Measurements from ENCODE around the gene MTMR8. TPM values are rescaled to one million over a fixed set of nuclear protein-coding genes. Genes with fewer than 3 reads are reported as not detected.

Gene MTMR8
- total RNA-seq, 1 donor from 2014 or later = 1.3 TPM

DNA sequence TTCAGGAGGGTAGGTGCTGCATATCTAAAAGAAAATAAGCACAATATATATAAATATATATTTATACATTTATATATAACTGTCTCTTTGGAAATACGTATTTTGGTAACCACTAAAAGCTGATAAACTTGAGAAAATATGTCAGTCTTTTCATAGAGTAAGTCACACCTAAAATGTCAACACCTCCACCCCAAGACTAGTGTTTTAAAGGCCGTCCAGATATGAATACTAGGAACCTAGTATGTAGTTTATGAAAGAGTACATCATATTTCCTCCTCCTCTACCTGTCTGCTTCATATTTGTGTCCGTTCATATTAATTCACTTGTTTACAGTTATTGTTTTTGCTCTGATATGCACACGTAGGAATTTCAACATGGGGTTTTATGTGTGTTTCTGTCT lies 45.2 kb downstream of the MTMR8 start:
- H3K27me3 Mint-ChIP-seq (ENCODE audit: low read depth) = no peaks in the 10 kb centered on the region
- no peak for DNase-seq (ENCODE audit: low spot score)
- peaks cover 19% of the 10 kb centered on the region for H3K9me3 Mint-ChIP-seq (ENCODE audit: low read depth)
- no peak overlapping the region for H3K27ac Mint-ChIP-seq (ENCODE audit: unreplicated experiment)
- peaks cover 2% of the 10 kb centered on the region for H3K36me3 Mint-ChIP-seq (ENCODE audit: low read depth)
- no peak overlapping the region for H3K4me3 Mint-ChIP-seq (ENCODE audit: unreplicated experiment)
- H3K4me1 Mint-ChIP-seq (ENCODE audit: low read depth) = peaks cover 4% of the 10 kb centered on the region
- TF ChIP-seq, protein P1, sequence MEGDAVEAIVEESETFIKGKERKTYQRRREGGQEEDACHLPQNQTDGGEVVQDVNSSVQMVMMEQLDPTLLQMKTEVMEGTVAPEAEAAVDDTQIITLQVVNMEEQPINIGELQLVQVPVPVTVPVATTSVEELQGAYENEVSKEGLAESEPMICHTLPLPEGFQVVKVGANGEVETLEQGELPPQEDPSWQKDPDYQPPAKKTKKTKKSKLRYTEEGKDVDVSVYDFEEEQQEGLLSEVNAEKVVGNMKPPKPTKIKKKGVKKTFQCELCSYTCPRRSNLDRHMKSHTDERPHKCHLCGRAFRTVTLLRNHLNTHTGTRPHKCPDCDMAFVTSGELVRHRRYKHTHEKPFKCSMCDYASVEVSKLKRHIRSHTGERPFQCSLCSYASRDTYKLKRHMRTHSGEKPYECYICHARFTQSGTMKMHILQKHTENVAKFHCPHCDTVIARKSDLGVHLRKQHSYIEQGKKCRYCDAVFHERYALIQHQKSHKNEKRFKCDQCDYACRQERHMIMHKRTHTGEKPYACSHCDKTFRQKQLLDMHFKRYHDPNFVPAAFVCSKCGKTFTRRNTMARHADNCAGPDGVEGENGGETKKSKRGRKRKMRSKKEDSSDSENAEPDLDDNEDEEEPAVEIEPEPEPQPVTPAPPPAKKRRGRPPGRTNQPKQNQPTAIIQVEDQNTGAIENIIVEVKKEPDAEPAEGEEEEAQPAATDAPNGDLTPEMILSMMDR (IDR thresholded peaks at IDR 0.05) = no peak

DNA sequence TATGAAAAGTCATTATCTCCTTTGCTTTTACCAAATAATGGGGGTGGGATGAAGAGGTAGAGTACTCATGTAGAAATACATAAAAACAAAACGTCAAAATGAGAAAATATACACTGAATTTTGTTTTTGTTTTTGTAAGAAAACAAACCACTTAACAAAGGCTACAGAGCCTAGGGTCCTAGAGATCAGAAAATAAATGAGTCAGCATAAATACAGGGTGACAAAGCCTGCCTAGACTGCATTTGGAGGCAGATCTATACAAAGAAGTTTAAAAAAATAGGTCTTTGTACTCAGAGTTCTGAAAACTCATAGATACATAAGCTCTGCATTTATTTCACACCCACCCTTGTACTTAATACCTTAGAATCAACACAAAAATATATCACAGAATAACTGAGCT lies 52.4 kb downstream of the MTMR8 start:
- no peak overlapping the region for H3K4me3 Mint-ChIP-seq (ENCODE audit: unreplicated experiment)
- H3K4me1 Mint-ChIP-seq (ENCODE audit: low read depth) = no peaks in the 10 kb centered on the region
- H3K9me3 Mint-ChIP-seq (ENCODE audit: low read depth) = no peaks in the 10 kb centered on the region
- TF ChIP-seq, protein P1 (IDR thresholded peaks at IDR 0.05) = no peak
- no peaks in the 10 kb centered on the region for H3K27me3 Mint-ChIP-seq (ENCODE audit: low read depth)
- H3K36me3 Mint-ChIP-seq (ENCODE audit: low read depth) = no peaks in the 10 kb centered on the region
- DNase-seq (ENCODE audit: low spot score) = no peak
- no peak overlapping the region for H3K27ac Mint-ChIP-seq (ENCODE audit: unreplicated experiment)

DNA sequence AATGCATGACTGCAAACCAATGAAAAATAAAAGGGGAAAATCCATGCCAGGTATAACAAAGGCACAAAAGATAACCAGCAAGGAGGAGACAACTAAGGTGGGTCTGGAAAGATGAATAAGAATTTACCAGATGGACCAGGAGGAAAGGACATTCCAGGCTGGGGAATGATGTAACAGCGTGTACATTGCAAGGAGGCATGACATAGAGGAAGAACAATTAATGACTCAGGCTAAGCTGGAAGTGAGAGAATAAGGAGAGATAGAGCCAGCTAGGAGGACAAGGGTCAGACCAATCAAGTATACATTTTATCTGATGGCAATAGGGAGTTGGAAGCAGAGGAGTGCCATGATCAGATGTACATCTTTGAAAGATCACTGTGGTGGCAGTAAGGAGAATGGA lies 57.0 kb downstream of the MTMR8 start:
- H3K27ac Mint-ChIP-seq (ENCODE audit: unreplicated experiment) = no peak overlapping the region
- no peaks in the 10 kb centered on the region for H3K9me3 Mint-ChIP-seq (ENCODE audit: low read depth)
- TF ChIP-seq, protein P1 (IDR thresholded peaks at IDR 0.05) = no peak
- no peaks in the 10 kb centered on the region for H3K27me3 Mint-ChIP-seq (ENCODE audit: low read depth)
- no peaks in the 10 kb centered on the region for H3K4me1 Mint-ChIP-seq (ENCODE audit: low read depth)
- no peak for DNase-seq (ENCODE audit: low spot score)
- H3K36me3 Mint-ChIP-seq (ENCODE audit: low read depth) = no peaks in the 10 kb centered on the region
- no peak overlapping the region for H3K4me3 Mint-ChIP-seq (ENCODE audit: unreplicated experiment)

DNA sequence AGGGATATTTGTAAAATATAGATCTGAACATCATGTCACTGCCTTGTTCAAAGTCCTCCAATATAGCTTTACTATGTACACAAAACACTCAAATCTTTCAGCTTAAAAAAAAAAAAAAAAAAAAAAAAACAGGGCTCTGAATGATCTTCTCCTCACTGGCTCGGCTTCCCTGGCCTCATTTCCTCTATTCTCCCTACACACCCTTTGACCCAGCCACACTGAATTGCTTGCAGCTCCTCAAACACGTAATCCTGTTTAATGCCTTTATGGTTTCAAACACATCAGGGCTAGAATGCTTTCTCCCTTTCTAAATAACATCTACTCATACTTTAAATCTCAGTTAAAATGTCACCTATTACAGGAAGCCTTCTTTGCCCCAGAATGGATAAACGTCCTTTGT lies 60.8 kb downstream of the MTMR8 start:
- Mint-ChIP-seq H3K4me1 (ENCODE audit: low read depth) (no peaks in the 10 kb centered on the region), H3K4me3 (ENCODE audit: unreplicated experiment) (no peak overlapping the region)

DNA sequence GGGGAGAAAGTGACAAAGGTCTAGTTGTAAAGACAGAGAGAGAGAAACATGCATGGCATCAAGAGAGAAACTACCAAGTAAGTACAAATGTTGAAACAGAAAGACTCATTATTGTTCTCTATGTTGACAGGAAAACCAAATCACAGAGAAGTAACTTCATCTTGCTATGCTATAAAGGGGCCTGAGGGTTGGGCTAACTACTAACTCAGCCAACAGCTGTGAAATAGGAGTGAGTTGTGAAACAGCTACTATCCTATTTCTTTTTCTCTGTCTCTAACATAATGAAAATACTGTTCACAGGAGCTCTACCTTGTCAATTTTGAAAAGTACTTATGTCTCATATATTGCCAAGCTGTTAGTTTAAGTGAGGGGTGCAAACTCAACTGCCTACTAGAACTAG lies 65.0 kb downstream of the MTMR8 start:
- Mint-ChIP-seq H3K4me1 (ENCODE audit: low read depth) (no peaks in the 10 kb centered on the region), H3K9me3 (ENCODE audit: low read depth) (peaks cover 20% of the 10 kb centered on the region), H3K27me3 (ENCODE audit: low read depth) (no peaks in the 10 kb centered on the region), H3K27ac (ENCODE audit: unreplicated experiment) (no peak overlapping the region), H3K36me3 (ENCODE audit: low read depth) (no peaks in the 10 kb centered on the region), H3K4me3 (ENCODE audit: unreplicated experiment) (no peak overlapping the region)
- DNase-seq (ENCODE audit: low spot score) = no peak
- TF ChIP-seq, protein P1 (IDR thresholded peaks at IDR 0.05) = no peak

More for the DNA sequence above, 60.8 kb downstream of the MTMR8 start:
- TF ChIP-seq, protein P1 (IDR thresholded peaks at IDR 0.05) = no peak
- no peak overlapping the region for H3K27ac Mint-ChIP-seq (ENCODE audit: unreplicated experiment)
- H3K27me3 Mint-ChIP-seq (ENCODE audit: low read depth) = no peaks in the 10 kb centered on the region
- H3K9me3 Mint-ChIP-seq (ENCODE audit: low read depth) = peaks cover under 1% of the 10 kb centered on the region
- no peak for DNase-seq (ENCODE audit: low spot score)
- no peaks in the 10 kb centered on the region for H3K36me3 Mint-ChIP-seq (ENCODE audit: low read depth)
